ENCODE measurements around the gene IKBKG.
"Not testable (repeated sequence)": the region's sequence is repeated elsewhere in the genome, so short reads cannot be mapped to it uniquely, and the experiment has no call there.

The IKBKG gene

GRCh38 chrX:154560326-154560725 lies 12.9 kb downstream of the IKBKG start:
- not testable (repeated sequence) for DNase-seq

- not testable (repeated sequence) for DNase-seq
Observed at GRCh38 chrX:154562295-154562694, 14.9 kb downstream of the IKBKG start.

- not testable (repeated sequence) for DNase-seq
Observed at GRCh38 chrX:154570361-154570760, 22.9 kb downstream of the IKBKG start.

GRCh38 chrX:154573061-154573460 lies 25.6 kb downstream of the IKBKG start:
- not testable (repeated sequence) for DNase-seq

- not testable (repeated sequence) for DNase-seq
Observed at GRCh38 chrX:154575076-154575475, 27.7 kb downstream of the IKBKG start.

- not testable (repeated sequence) for DNase-seq
Observed at GRCh38 chrX:154582994-154583393, 35.6 kb downstream of the IKBKG start.

- not testable (repeated sequence) for DNase-seq
Observed at GRCh38 chrX:154584585-154585183, 37.3 kb downstream of the IKBKG start, which contains the start of gene CTAG1A. CTAG1A (plus strand) TSS chrX:154585133; CDS start chrX:154585207, 74 bp downstream.

- not testable (repeated sequence) for DNase-seq
Observed at GRCh38 chrX:154590415-154590814, 43.0 kb downstream of the IKBKG start.

GRCh38 chrX:154592505-154592904 lies 45.1 kb downstream of the IKBKG start:
- no peak for DNase-seq

- no peak for DNase-seq
Observed at GRCh38 chrX:154593201-154593600, 45.8 kb downstream of the IKBKG start.

GRCh38 chrX:154594491-154594890 lies 47.1 kb downstream of the IKBKG start:
- no peak for DNase-seq

- no peak for DNase-seq
Observed at GRCh38 chrX:154595559-154596249, 48.3 kb downstream of the IKBKG start.

- no peak for DNase-seq
Observed at GRCh38 chrX:154596290-154596929, 49.0 kb downstream of the IKBKG start.

GRCh38 chrX:154597221-154597620 lies 49.8 kb downstream of the IKBKG start:
- no peak for DNase-seq

- DNase-seq: no peak
Observed at GRCh38 chrX:154598656-154599055, 51.2 kb downstream of the IKBKG start.

GRCh38 chrX:154599531-154599930 lies 52.1 kb downstream of the IKBKG start:
- DNase-seq: no peak

- no peak for DNase-seq
Observed at GRCh38 chrX:154600759-154601374, 53.4 kb downstream of the IKBKG start.

- no peak for DNase-seq
Observed at GRCh38 chrX:154602226-154602625, 54.8 kb downstream of the IKBKG start.

GRCh38 chrX:154602766-154603437 lies 55.5 kb downstream of the IKBKG start:
- no peak for DNase-seq

- no peak for DNase-seq
Observed at GRCh38 chrX:154603438-154604430, 56.3 kb downstream of the IKBKG start.

- DNase-seq: no peak
Observed at GRCh38 chrX:154605566-154605965, 58.1 kb downstream of the IKBKG start.

- DNase-seq: no peak
Observed at GRCh38 chrX:154607370-154607769, 60.0 kb downstream of the IKBKG start.
